Muscle layer of duodenum (tissue), 2 donors: Measurements from ENCODE around the gene ANKRD44.

Experiments
- H3K27ac ChIP-seq: one replicate; pipeline ENCODE4 v1.7.0; 2013; ENCODE audit warnings: mild to moderate bottlenecking, low read length
- H3K27me3 ChIP-seq: one replicate; pipeline ENCODE4 v1.7.0; 2013; ENCODE audit warnings: low read depth, mild to moderate bottlenecking, control low read depth, low read length
- H3K36me3 ChIP-seq, 2 donors: one replicate each; pipeline ENCODE4 v1.7.0; 2013; ENCODE audit warnings: low read length in 2 of 2, control low read depth in 1 of 2, mild to moderate bottlenecking in 1 of 2; ENCODE audit not compliant: insufficient read depth in 2 of 2, control insufficient read depth in 1 of 2
- H3K4me1 ChIP-seq, 2 donors: one replicate each; pipeline ENCODE4 v1.7.0; 2013; ENCODE audit warnings: low read length in 2 of 2, mild to moderate bottlenecking in 2 of 2, control low read depth in 1 of 2, moderate library complexity in 1 of 2; ENCODE audit not compliant: insufficient read depth in 2 of 2, control insufficient read depth in 1 of 2
- H3K4me3 ChIP-seq, 2 donors: one replicate each; pipeline ENCODE4 v1.7.0; 2013; ENCODE audit warnings: low read length in 2 of 2, low read depth in 1 of 2, mild to moderate bottlenecking in 1 of 2
- H3K9me3 ChIP-seq, 2 donors: one replicate each; pipeline ENCODE4 v1.7.0; 2013; ENCODE audit warnings: low read length in 2 of 2, control low read depth in 1 of 2, mild to moderate bottlenecking in 1 of 2; ENCODE audit not compliant: control insufficient read depth in 1 of 2
- donor health status: healthy.

The ANKRD44 gene

GRCh38 chr2:197184959-197185586, 125.5 kb downstream of the ANKRD44 start:
- no peaks in the 10 kb centered on the region for H3K9me3 ChIP-seq
- H3K4me3 ChIP-seq = no peak overlapping the region
- peaks cover 0 to 4% of the 10 kb centered on the region in 2 donors for H3K4me1 ChIP-seq
- no peaks in the 10 kb centered on the region for H3K27me3 ChIP-seq
- H3K36me3 ChIP-seq = peaks cover 0 to 7% of the 10 kb centered on the region in 2 donors
- no peak overlapping the region for H3K27ac ChIP-seq

- Histone ChIP-seq H3K9me3 (no peaks in the 10 kb centered on the region), H3K4me1 (peaks cover 0 to 12% of the 10 kb centered on the region in 2 donors), H3K36me3 (peaks cover 0 to 7% of the 10 kb centered on the region in 2 donors), H3K27me3 (no peaks in the 10 kb centered on the region), H3K27ac (no peak overlapping the region), H3K4me3 (no peak overlapping the region)
These were observed 127.2 kb downstream of the ANKRD44 start for GRCh38 chr2:197183355-197183754.

- Histone ChIP-seq H3K27me3 (no peaks in the 10 kb centered on the region), H3K4me1 (peaks cover 0 to 12% of the 10 kb centered on the region in 2 donors), H3K9me3 (no peaks in the 10 kb centered on the region), H3K4me3 (no peak overlapping the region), H3K27ac (no peak overlapping the region), H3K36me3 (peaks cover 0 to 7% of the 10 kb centered on the region in 2 donors)
These were observed 127.9 kb downstream of the ANKRD44 start for GRCh38 chr2:197182668-197183067.

- Histone ChIP-seq H3K36me3 (peaks cover 0 to 7% of the 10 kb centered on the region in 2 donors), H3K27ac (no peak overlapping the region), H3K4me3 (no peak overlapping the region), H3K9me3 (no peaks in the 10 kb centered on the region), H3K27me3 (no peaks in the 10 kb centered on the region), H3K4me1 (peaks cover 0 to 12% of the 10 kb centered on the region in 2 donors)
These were observed 129.1 kb downstream of the ANKRD44 start for GRCh38 chr2:197181491-197181890.

- H3K27me3 ChIP-seq = no peaks in the 10 kb centered on the region
- H3K4me1 ChIP-seq = peaks cover 0 to 12% of the 10 kb centered on the region in 2 donors
These were observed 130.7 kb downstream of the ANKRD44 start for GRCh38 chr2:197179744-197180498.

GRCh38 chr2:197176522-197176921, 134.1 kb downstream of the ANKRD44 start:
- Histone ChIP-seq H3K27me3 (no peaks in the 10 kb centered on the region), H3K27ac (no peak overlapping the region), H3K9me3 (no peaks in the 10 kb centered on the region), H3K4me3 (no peak overlapping the region), H3K4me1 (peaks cover 0 to 12% of the 10 kb centered on the region in 2 donors), H3K36me3 (no peaks in the 10 kb centered on the region)

More at GRCh38 chr2:197179744-197180498, 130.7 kb downstream of the ANKRD44 start:
- Histone ChIP-seq H3K36me3 (peaks cover 0 to 4% of the 10 kb centered on the region in 2 donors), H3K9me3 (no peaks in the 10 kb centered on the region), H3K27ac (no peak overlapping the region), H3K4me3 (no peak overlapping the region)

- H3K4me3 ChIP-seq = no peak overlapping the region
- H3K27me3 ChIP-seq = no peaks in the 10 kb centered on the region
- H3K36me3 ChIP-seq = no peaks in the 10 kb centered on the region
- no peak overlapping the region for H3K27ac ChIP-seq
- peaks cover 0 to 3% of the 10 kb centered on the region in 2 donors for H3K4me1 ChIP-seq
- no peaks in the 10 kb centered on the region for H3K9me3 ChIP-seq
These were observed 136.0 kb downstream of the ANKRD44 start for GRCh38 chr2:197174539-197175094.

- Histone ChIP-seq H3K4me3 (no peak overlapping the region), H3K27ac (no peak overlapping the region), H3K4me1 (no peaks in the 10 kb centered on the region), H3K9me3 (no peaks in the 10 kb centered on the region), H3K27me3 (no peaks in the 10 kb centered on the region), H3K36me3 (no peaks in the 10 kb centered on the region)
These were observed 139.0 kb downstream of the ANKRD44 start for GRCh38 chr2:197171582-197171981.

GRCh38 chr2:197170208-197170607, 140.4 kb downstream of the ANKRD44 start:
- no peaks in the 10 kb centered on the region for H3K36me3 ChIP-seq
- H3K27me3 ChIP-seq = no peaks in the 10 kb centered on the region
- H3K9me3 ChIP-seq = no peaks in the 10 kb centered on the region

GRCh38 chr2:197168705-197169104, 141.9 kb downstream of the ANKRD44 start:
- Histone ChIP-seq H3K4me1 (peaks cover 0 to 6% of the 10 kb centered on the region in 2 donors), H3K27me3 (no peaks in the 10 kb centered on the region), H3K4me3 (no peak overlapping the region), H3K9me3 (no peaks in the 10 kb centered on the region), H3K36me3 (no peaks in the 10 kb centered on the region), H3K27ac (no peak overlapping the region)

More at GRCh38 chr2:197170208-197170607, 140.4 kb downstream of the ANKRD44 start:
- no peaks in the 10 kb centered on the region for H3K4me1 ChIP-seq
- no peak overlapping the region for H3K4me3 ChIP-seq
- no peak overlapping the region for H3K27ac ChIP-seq

- H3K4me1 ChIP-seq = peaks cover 0 to 6% of the 10 kb centered on the region in 2 donors
- H3K36me3 ChIP-seq = no peaks in the 10 kb centered on the region
- no peaks in the 10 kb centered on the region for H3K27me3 ChIP-seq
- no peak overlapping the region for H3K4me3 ChIP-seq
- no peaks in the 10 kb centered on the region for H3K9me3 ChIP-seq
- H3K27ac ChIP-seq = no peak overlapping the region
These were observed 142.8 kb downstream of the ANKRD44 start for GRCh38 chr2:197167608-197168314.
